ENCODE data around the gene SLC26A3. TPM values are rescaled to one million over a fixed set of nuclear protein-coding genes. Genes with fewer than 3 reads are reported as not detected.

SLC26A3 gene
- total and polyA plus RNA-seq, 2 donors (not counting 1 experiment from before 2014, with no cell fraction given), result not detected

DNA sequence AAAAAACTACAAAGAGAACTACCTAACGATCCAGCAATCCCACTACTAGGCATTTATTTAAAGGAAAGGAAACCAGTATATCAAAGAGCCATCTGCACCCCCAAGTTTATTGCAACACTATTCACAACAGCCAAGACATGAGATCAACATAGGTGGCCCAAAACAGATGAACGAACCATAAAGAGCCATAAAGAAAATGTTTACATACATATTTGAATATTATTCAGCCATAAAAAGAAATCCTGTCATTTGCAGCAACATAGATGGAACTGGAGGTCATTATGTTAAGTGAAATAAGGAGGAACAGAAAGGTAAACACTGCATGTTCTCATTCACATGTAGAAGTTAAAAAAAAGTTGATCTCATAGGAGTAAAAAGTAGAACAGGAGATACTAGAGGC is 15.6 kb upstream of the SLC26A3 start:
- Histone ChIP-seq H3K27ac (ENCODE audit: insufficient read depth, low read length) (no peak overlapping the region), H3K36me3 (ENCODE audit: control insufficient read depth, insufficient read depth, low read length) (no peaks in the 10 kb centered on the region), H2AFZ (ENCODE audit: low read length) (no peak overlapping the region), H3K4me2 (ENCODE audit: extremely low read depth, insufficient read depth, low read length) (no peak overlapping the region), H3K4me1 (ENCODE audit: control insufficient read depth, extremely low read depth, insufficient read depth, low read length) (no peaks in the 10 kb centered on the region), H3K9ac (ENCODE audit: insufficient read depth, low read length) (no peak overlapping the region), H3K9me3 (ENCODE audit: control insufficient read depth, insufficient read depth, low read depth, low read length) (no peaks in the 10 kb centered on the region), H4K20me1 (ENCODE audit: control insufficient read depth, extremely low read depth, insufficient read depth, low read length) (no peaks in the 10 kb centered on the region), H3K4me3 (replicated peaks in 1 of 4; ENCODE audit: control extremely low read depth in 1 of 4, insufficient read depth in 1 of 4, low read depth in 3 of 4, low read length in 4 of 4) (no peak overlapping the region), H3K79me2 (ENCODE audit: control insufficient read depth, insufficient read depth, low read length) (no peaks in the 10 kb centered on the region), H3K27me3 (ENCODE audit: control insufficient read depth, insufficient read depth, low read length) (no peaks in the 10 kb centered on the region)
- TF ChIP-seq, protein P1, sequence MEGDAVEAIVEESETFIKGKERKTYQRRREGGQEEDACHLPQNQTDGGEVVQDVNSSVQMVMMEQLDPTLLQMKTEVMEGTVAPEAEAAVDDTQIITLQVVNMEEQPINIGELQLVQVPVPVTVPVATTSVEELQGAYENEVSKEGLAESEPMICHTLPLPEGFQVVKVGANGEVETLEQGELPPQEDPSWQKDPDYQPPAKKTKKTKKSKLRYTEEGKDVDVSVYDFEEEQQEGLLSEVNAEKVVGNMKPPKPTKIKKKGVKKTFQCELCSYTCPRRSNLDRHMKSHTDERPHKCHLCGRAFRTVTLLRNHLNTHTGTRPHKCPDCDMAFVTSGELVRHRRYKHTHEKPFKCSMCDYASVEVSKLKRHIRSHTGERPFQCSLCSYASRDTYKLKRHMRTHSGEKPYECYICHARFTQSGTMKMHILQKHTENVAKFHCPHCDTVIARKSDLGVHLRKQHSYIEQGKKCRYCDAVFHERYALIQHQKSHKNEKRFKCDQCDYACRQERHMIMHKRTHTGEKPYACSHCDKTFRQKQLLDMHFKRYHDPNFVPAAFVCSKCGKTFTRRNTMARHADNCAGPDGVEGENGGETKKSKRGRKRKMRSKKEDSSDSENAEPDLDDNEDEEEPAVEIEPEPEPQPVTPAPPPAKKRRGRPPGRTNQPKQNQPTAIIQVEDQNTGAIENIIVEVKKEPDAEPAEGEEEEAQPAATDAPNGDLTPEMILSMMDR (conservative IDR thresholded peaks at IDR 0.05 in 1 of 2, IDR thresholded peaks at IDR 0.05 in 1 of 2; ENCODE audit: low read depth in 1 of 2, low read length in 2 of 2), result no peak
- no peak for TF ChIP-seq EZH2 (IDR thresholded peaks at IDR 0.05; ENCODE audit: low read length, missing control alignments)
- DNase-seq (ENCODE audit: low read depth in 2 of 2), result no peak

DNA sequence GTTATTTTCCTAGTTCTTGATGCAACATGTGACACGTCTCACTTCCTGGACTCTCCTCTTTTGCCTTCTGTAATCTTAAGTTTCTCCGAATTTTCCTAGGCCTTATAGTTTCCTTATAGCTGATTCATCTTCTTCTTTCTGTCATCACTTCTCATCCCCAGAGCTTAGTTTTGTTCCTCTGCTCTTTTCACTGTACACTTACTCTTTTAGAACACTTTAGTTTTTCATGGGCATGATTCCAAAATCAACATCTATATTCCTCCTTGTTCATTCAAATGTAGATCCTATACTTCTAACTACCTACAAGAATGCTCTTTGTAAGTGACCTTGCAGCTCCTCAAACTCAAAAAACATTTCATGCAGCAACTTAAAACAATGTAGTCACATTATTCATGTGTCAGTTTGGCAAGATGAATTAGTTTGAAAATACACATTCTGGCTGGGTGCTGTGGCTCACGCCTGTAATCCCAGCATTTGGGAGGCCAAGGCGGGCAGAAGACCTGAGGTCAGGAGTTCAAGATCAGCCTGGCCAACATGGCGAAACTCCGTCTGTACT is 13.1 kb upstream of the SLC26A3 start:
- Histone ChIP-seq H3K4me2 (ENCODE audit: extremely low read depth, insufficient read depth, low read length) (no peak overlapping the region), H3K4me1 (ENCODE audit: control insufficient read depth, extremely low read depth, insufficient read depth, low read length) (no peaks in the 10 kb centered on the region), H4K20me1 (ENCODE audit: control insufficient read depth, extremely low read depth, insufficient read depth, low read length) (no peaks in the 10 kb centered on the region), H3K79me2 (ENCODE audit: control insufficient read depth, insufficient read depth, low read length) (no peaks in the 10 kb centered on the region), H3K4me3 (replicated peaks in 1 of 4; ENCODE audit: control extremely low read depth in 1 of 4, insufficient read depth in 1 of 4, low read depth in 3 of 4, low read length in 4 of 4) (no peak overlapping the region), H3K9ac (ENCODE audit: insufficient read depth, low read length) (no peak overlapping the region), H3K27me3 (ENCODE audit: control insufficient read depth, insufficient read depth, low read length) (no peaks in the 10 kb centered on the region), H3K9me3 (ENCODE audit: control insufficient read depth, insufficient read depth, low read depth, low read length) (no peaks in the 10 kb centered on the region), H2AFZ (ENCODE audit: low read length) (no peak overlapping the region), H3K27ac (ENCODE audit: insufficient read depth, low read length) (no peak overlapping the region), H3K36me3 (ENCODE audit: control insufficient read depth, insufficient read depth, low read length) (no peaks in the 10 kb centered on the region)
- TF ChIP-seq, protein P1 (conservative IDR thresholded peaks at IDR 0.05 in 1 of 2, IDR thresholded peaks at IDR 0.05 in 1 of 2; ENCODE audit: low read depth in 1 of 2, low read length in 2 of 2), result no peak
- DNase-seq (ENCODE audit: low read depth in 2 of 2), result peak in 1 of 2 donors; percentile 5

DNA sequence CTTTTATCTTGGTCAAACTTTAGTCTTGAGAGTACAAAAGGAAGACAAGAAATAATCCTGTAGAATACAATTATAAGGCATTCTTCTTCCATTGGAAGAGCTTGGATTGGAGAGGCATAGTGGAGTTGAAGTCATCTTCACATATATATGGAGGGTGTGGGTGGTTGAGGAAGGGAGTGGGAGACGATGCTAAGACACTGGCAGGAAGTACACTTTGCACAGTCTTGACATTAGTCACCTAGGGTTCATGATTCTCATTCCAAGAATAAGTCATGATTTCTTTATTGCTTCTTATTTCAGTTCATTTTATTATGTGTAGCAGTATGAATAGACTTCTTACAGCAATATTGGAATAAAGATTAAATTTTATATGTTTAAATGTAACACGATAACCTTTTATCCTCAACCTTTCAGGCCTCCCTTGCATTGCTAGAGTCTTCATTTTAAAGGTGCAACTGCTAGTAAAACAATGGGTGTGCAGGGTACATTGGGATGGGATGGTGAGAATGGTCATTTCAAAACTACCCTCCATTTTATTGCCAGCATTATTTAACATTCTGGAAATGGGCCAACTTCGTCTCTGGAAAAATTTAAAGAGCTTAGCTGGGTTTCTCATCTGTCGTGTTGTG is 12.3 kb upstream of the SLC26A3 start:
- Histone ChIP-seq H2AFZ (ENCODE audit: low read length) (no peak overlapping the region), H3K4me1 (ENCODE audit: control insufficient read depth, extremely low read depth, insufficient read depth, low read length) (no peaks in the 10 kb centered on the region), H3K9me3 (ENCODE audit: control insufficient read depth, insufficient read depth, low read depth, low read length) (no peaks in the 10 kb centered on the region), H3K27ac (ENCODE audit: insufficient read depth, low read length) (no peak overlapping the region), H4K20me1 (ENCODE audit: control insufficient read depth, extremely low read depth, insufficient read depth, low read length) (no peaks in the 10 kb centered on the region), H3K4me2 (ENCODE audit: extremely low read depth, insufficient read depth, low read length) (no peak overlapping the region), H3K36me3 (ENCODE audit: control insufficient read depth, insufficient read depth, low read length) (no peaks in the 10 kb centered on the region), H3K4me3 (replicated peaks in 1 of 4; ENCODE audit: control extremely low read depth in 1 of 4, insufficient read depth in 1 of 4, low read depth in 3 of 4, low read length in 4 of 4) (no peak overlapping the region), H3K27me3 (ENCODE audit: control insufficient read depth, insufficient read depth, low read length) (no peaks in the 10 kb centered on the region), H3K9ac (ENCODE audit: insufficient read depth, low read length) (no peak overlapping the region), H3K79me2 (ENCODE audit: control insufficient read depth, insufficient read depth, low read length) (no peaks in the 10 kb centered on the region)
- no peak for DNase-seq (ENCODE audit: low read depth in 2 of 2)
- no peak for TF ChIP-seq EZH2 (IDR thresholded peaks at IDR 0.05; ENCODE audit: low read length, missing control alignments)
- TF ChIP-seq, protein P1 (conservative IDR thresholded peaks at IDR 0.05 in 1 of 2, IDR thresholded peaks at IDR 0.05 in 1 of 2; ENCODE audit: low read depth in 1 of 2, low read length in 2 of 2), result no peak
